Caco-2 (cell line): ENCODE measurements around the gene SH3BP4. TPM values are rescaled to one million over a fixed set of nuclear protein-coding genes. Genes with fewer than 3 reads are reported as not detected.

Experiments
- BruUV-seq: library from RNA; stranded (reverse); fragments of 400-500 nt; replicated peaks from 2 replicates; lab custom pipeline; 2021; lab: Mats Ljungman, UMichigan
- CTCF ChIA-PET: fragments of 300-600 bp; sonication (Branson Sonifier 250); formaldehyde crosslinking; loops from one replicate; lab custom pipeline; 2022; ENCODE audit warnings: antibody characterized with exemption; lab: Charles Lee
- POLR2A ChIA-PET: fragments of 300-600 bp; sonication (Branson Sonifier 250); formaldehyde crosslinking; loops from one replicate; lab custom pipeline; 2022; ENCODE audit warnings: antibody characterized with exemption; lab: Charles Lee
- DNase-seq, 2 experiments: peaks; one replicate each; pipeline versions ENCODE4 v3.0.0 to v3.0.0-alpha.2; 2020 to 2022
- H3K27me3 ChIP-seq: replicated peaks from 2 replicates; pipeline ENCODE4 v1.6.0; 2011; ENCODE audit warnings: low read length; ENCODE audit not compliant: control insufficient read depth, insufficient read depth
- H3K36me3 ChIP-seq: 2 replicates; pipeline ENCODE4 v1.5.1; 2011; ENCODE audit warnings: low read length; ENCODE audit not compliant: control insufficient read depth, insufficient read depth
- H3K4me1 ChIP-seq: fragments of 250-450 bp; sonication (Bioruptor Pico); 2 replicates; pipeline ENCODE4 v1.5.1; 2020; ENCODE audit warnings: mild to moderate bottlenecking
- H3K4me3 ChIP-seq: 2 replicates; pipeline ENCODE4 v1.5.1; 2011; ENCODE audit warnings: low read depth, mild to moderate bottlenecking, control low read depth, low read length
- H3K9me3 ChIP-seq: fragments of 250-450 bp; sonication (Bioruptor Pico); 2 replicates; pipeline ENCODE4 v1.5.1; 2020; ENCODE audit warnings: mild to moderate bottlenecking, moderate library complexity
- H3K27ac Mint-ChIP-seq: one replicate; pipeline ENCODE4 v1.8.0; 2022; ENCODE audit warnings: mixed read lengths; ENCODE audit not compliant: unreplicated experiment
- H3K27me3 Mint-ChIP-seq: one replicate; pipeline ENCODE4 v1.8.0; 2022; ENCODE audit warnings: mixed read lengths; ENCODE audit not compliant: insufficient read depth, unreplicated experiment
- H3K36me3 Mint-ChIP-seq: one replicate; pipeline ENCODE4 v1.8.0; 2022; ENCODE audit warnings: mild to moderate bottlenecking, mixed read lengths; ENCODE audit not compliant: insufficient read depth, unreplicated experiment
- H3K4me1 Mint-ChIP-seq: one replicate; pipeline ENCODE4 v1.8.0; 2022; ENCODE audit warnings: low read depth, mixed read lengths; ENCODE audit not compliant: unreplicated experiment
- H3K4me3 Mint-ChIP-seq: one replicate; pipeline ENCODE4 v1.8.0; 2022; ENCODE audit warnings: mild to moderate bottlenecking, moderate library complexity, mixed read lengths; ENCODE audit not compliant: unreplicated experiment
- H3K9me3 Mint-ChIP-seq: one replicate; pipeline ENCODE4 v1.8.0; 2022; ENCODE audit warnings: mixed read lengths; ENCODE audit not compliant: unreplicated experiment
- intact Hi-C: fragments of 100-400 bp; cut with micrococcal nuclease; formaldehyde crosslinking; loops from one replicate; pipeline ENCODE4 v1.10.0; 2022; ENCODE audit not compliant: unreplicated experiment
- total RNA-seq: library from RNA; stranded (reverse); gene quantifications from 2 replicates; pipeline ENCODE4 v1.2.3, GENCODE V29; 2022
- TF ChIP-seq, protein P1 (sequence below), 2 experiments: fragments of 200-600 bp in 1 of 2; IDR thresholded peaks; 1 replicate in 1 of 2; 2 replicates in 1 of 2; pipeline versions ENCODE4 v1.5.1 to v1.8.0; 2011 to 2022; ENCODE audit warnings: antibody characterized with exemption in 1 of 2, control low read depth in 1 of 2, inconsistent platforms in 1 of 2, low read depth in 1 of 2, low read length in 1 of 2, mild to moderate bottlenecking in 1 of 2, moderate library complexity in 1 of 2; ENCODE audit not compliant: insufficient read depth in 1 of 2, severe bottlenecking in 1 of 2, unreplicated experiment in 1 of 2

Gene SH3BP4
- total RNA-seq, 1 experiment from 2014 or later, result 29.9 TPM

DNA sequence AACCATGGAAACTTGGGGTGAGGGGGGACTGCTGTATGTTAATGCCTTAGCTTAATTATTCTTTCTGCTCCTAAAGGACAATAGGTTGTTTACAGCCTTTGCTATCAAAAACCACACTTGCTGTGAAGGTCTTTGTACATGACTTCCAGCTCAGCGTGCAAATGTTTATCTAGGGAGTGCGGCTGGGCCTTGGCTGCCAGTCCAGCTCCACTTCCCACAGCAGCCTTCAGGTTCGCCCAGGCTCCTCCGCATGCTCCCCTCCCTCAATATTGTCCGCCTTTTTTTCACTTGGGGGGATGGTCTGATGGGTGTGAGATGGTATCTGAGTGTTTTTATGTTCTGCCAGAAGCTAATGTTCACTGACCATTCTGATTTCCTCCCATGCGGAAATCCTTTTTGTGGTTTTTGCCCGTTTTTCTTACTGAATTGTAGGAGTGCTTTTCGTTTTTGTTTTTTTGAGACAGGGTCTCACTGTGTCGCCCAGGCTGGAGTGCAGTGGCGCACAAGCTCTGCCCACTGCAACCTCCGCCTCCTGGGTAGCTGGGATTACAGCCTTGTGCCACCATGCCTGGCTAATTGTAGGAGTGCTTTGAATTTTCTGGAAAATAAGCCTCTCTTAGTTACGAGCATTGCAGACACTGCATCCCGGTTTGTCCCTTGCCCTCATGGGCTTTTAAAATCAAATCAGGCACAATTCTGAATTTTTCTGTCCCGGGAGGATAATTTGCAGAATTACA, 28.8 kb downstream of the SH3BP4 start:
- Histone ChIP-seq H3K27me3 (no peaks in the 10 kb centered on the region), H3K4me3 (no peak overlapping the region)
- peak overlapping the region; percentile 73 for H3K4me3 Mint-ChIP-seq

DNA sequence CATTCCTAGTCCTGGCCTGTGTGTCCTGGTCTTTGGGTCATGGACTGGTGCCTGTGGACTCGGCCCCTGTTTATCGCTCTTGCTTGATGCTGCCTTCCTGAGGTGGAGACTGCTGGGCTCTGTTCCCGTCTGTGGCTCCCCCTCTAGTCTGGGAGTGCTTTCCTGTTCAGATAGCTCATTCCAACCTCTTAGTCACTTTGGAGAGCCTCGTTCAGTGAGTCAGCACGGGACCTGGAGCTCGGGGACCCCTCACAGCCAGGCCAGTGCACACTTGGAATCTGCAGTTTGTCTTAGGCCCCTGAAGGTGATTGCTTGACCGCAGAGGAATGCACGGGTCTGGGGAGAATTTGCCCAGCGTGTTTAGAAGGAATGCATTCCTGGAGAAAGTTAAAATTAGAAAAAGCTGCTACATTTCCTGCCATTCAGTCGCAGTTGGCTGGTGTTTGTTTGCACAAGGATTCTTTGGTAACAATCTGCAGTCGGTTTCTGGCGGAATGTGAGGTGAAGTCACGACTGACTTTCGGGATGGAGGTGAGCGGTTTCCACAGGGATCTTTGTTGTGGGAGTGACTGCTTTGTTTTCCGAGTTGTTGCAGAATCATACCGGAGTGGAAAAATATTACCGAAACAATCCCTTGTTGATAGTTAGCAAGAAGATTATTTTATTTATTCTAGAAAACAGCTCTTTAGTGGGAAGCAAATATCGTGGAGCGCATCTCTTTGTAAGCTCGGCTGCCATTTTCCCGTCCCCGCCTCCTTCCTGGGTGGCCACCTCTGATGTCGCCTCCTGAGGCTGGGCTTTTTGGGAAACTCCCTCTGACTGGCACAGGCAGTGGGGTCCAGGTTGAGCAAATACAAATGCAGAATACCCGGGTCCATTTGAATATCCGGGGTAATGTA, 29.6 kb downstream of the SH3BP4 start:
- ChIA-PET POLR2A (interaction anchor here (1.6 kb wide), 1 partner anchor 27 kb away, joined by 4 read pairs; no protein-coding TSS in a partner anchor), CTCF (interaction anchor here (0.6 to 1.5 kb wide), 4 partner anchors 26 to 645 kb away, joined by 3 to 5 read pairs (median 4); no protein-coding TSS in a partner anchor)
- H3K36me3 ChIP-seq, result no peaks in the 10 kb centered on the region
- Mint-ChIP-seq H3K27me3 (no peaks in the 10 kb centered on the region), H3K36me3 (peaks cover 29% of the 10 kb centered on the region), H3K4me1 (peaks cover 23% of the 10 kb centered on the region), H3K9me3 (no peaks in the 10 kb centered on the region), H3K27ac (peak overlapping the region; percentile 91), H3K4me3 (peak overlapping the region; percentile 73)
- TF ChIP-seq, protein P1, sequence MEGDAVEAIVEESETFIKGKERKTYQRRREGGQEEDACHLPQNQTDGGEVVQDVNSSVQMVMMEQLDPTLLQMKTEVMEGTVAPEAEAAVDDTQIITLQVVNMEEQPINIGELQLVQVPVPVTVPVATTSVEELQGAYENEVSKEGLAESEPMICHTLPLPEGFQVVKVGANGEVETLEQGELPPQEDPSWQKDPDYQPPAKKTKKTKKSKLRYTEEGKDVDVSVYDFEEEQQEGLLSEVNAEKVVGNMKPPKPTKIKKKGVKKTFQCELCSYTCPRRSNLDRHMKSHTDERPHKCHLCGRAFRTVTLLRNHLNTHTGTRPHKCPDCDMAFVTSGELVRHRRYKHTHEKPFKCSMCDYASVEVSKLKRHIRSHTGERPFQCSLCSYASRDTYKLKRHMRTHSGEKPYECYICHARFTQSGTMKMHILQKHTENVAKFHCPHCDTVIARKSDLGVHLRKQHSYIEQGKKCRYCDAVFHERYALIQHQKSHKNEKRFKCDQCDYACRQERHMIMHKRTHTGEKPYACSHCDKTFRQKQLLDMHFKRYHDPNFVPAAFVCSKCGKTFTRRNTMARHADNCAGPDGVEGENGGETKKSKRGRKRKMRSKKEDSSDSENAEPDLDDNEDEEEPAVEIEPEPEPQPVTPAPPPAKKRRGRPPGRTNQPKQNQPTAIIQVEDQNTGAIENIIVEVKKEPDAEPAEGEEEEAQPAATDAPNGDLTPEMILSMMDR (IDR thresholded peaks at IDR 0.05; ENCODE audit: insufficient read depth in 1 of 2, low read depth in 1 of 2, low read length in 1 of 2, severe bottlenecking in 1 of 2, unreplicated experiment in 1 of 2), result peak in 1 of 2 experiments; percentile 12
- BruUV-seq, result TSS peak; percentile 46
- H3K4me3 ChIP-seq, result no peak overlapping the region
- peak; percentile 77 to 90 for DNase-seq
- H3K9me3 ChIP-seq, result 0 out of 2 replicates have a peak, but pooled peaks cover 5% of the 10 kb centered on the region
- peaks cover 39% of the 10 kb centered on the region for H3K4me1 ChIP-seq
- no peaks in the 10 kb centered on the region for H3K27me3 ChIP-seq
- intact Hi-C loops, result loop anchor here (1.0 to 2.0 kb wide), 2 partner anchors 19 to 27 kb away; no protein-coding TSS in a partner anchor

More for the DNA sequence above, 28.8 kb downstream of the SH3BP4 start:
- H3K27ac Mint-ChIP-seq, result peak overlapping the region; percentile 91
- intact Hi-C loops, result loop anchor here (1.0 to 2.0 kb wide), 2 partner anchors 20 to 26 kb away; no protein-coding TSS in a partner anchor
- peaks cover 23% of the 10 kb centered on the region for H3K36me3 Mint-ChIP-seq
- DNase-seq, result no peak
- Histone ChIP-seq H3K9me3 (0 out of 2 replicates have a peak, but pooled peaks cover 5% of the 10 kb centered on the region), H3K4me1 (peaks cover 39% of the 10 kb centered on the region), H3K36me3 (no peaks in the 10 kb centered on the region)
- H3K9me3 Mint-ChIP-seq, result no peaks in the 10 kb centered on the region
- H3K4me1 Mint-ChIP-seq, result peaks cover 23% of the 10 kb centered on the region
- no peaks in the 10 kb centered on the region for H3K27me3 Mint-ChIP-seq
- CTCF ChIA-PET, result interaction anchor here (0.8 to 1.5 kb wide), 3 partner anchors 25 to 127 kb away, joined by 3 to 5 read pairs (median 4); no protein-coding TSS in a partner anchor
- TF ChIP-seq, protein P1 (IDR thresholded peaks at IDR 0.05; ENCODE audit: insufficient read depth in 1 of 2, low read depth in 1 of 2, low read length in 1 of 2, severe bottlenecking in 1 of 2, unreplicated experiment in 1 of 2), result no peak
- BruUV-seq, result no TSS peak
- POLR2A ChIA-PET, result interaction anchor here (0.5 to 1.6 kb wide), 3 partner anchors 19 to 28 kb away, joined by 3 to 6 read pairs (median 4); no protein-coding TSS in a partner anchor
